ENCODE results near the gene SGO2.
"Not testable (repeated sequence)": the region's sequence is repeated elsewhere in the genome, so short reads cannot be mapped to it uniquely, and the experiment has no call there.

Gene SGO2

DNA sequence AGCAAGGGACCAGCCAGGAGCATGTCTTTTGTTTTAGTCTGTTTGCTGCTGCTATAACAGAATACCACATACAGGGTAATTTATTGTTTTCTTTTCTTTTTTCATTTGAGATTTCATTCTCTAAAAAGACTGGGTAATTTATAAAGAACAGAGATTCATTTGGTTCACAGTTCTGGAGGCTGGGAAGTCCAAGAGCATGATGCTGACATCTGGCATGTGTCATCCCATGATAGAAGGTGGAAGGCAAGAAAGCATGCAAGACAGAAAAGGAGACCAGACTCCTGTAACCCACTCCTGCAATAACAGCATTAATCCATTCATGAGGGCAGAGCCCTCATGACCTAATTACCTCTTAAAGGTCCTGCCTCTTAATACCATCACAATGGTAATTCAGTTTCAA, 14.8 kb downstream of the SGO2 start:
- POLR2A ChIA-PET, result no interaction called here
- no peak overlapping the region for H3K4me3 ChIP-seq (ENCODE audit: low read depth, low read length)
- H3K27ac ChIP-seq (ENCODE audit: extremely low read depth, low read depth, low read length), result no peak overlapping the region
- H3K4me1 ChIP-seq (ENCODE audit: control insufficient read depth, insufficient read depth, low read length), result no peaks in the 10 kb centered on the region
- TF ChIP-seq, protein P1, sequence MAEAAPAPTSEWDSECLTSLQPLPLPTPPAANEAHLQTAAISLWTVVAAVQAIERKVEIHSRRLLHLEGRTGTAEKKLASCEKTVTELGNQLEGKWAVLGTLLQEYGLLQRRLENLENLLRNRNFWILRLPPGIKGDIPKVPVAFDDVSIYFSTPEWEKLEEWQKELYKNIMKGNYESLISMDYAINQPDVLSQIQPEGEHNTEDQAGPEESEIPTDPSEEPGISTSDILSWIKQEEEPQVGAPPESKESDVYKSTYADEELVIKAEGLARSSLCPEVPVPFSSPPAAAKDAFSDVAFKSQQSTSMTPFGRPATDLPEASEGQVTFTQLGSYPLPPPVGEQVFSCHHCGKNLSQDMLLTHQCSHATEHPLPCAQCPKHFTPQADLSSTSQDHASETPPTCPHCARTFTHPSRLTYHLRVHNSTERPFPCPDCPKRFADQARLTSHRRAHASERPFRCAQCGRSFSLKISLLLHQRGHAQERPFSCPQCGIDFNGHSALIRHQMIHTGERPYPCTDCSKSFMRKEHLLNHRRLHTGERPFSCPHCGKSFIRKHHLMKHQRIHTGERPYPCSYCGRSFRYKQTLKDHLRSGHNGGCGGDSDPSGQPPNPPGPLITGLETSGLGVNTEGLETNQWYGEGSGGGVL (tag by site-specific recombination; IDR thresholded peaks at IDR 0.05), result no peak
- TF ChIP-seq ZNF394 (tag by site-specific recombination; IDR thresholded peaks at IDR 0.05; ENCODE audit: borderline replicate concordance) (no peak), ZNF48 (tag by site-specific recombination; IDR thresholded peaks at IDR 0.05) (no peak), ZBTB7A (tag by site-specific recombination; IDR thresholded peaks at IDR 0.05; ENCODE audit: low read depth) (no peak), ZNF776 (tag by site-specific recombination; IDR thresholded peaks at IDR 0.05; ENCODE audit: borderline replicate concordance) (no peak)
- TF ChIP-seq, protein P2, sequence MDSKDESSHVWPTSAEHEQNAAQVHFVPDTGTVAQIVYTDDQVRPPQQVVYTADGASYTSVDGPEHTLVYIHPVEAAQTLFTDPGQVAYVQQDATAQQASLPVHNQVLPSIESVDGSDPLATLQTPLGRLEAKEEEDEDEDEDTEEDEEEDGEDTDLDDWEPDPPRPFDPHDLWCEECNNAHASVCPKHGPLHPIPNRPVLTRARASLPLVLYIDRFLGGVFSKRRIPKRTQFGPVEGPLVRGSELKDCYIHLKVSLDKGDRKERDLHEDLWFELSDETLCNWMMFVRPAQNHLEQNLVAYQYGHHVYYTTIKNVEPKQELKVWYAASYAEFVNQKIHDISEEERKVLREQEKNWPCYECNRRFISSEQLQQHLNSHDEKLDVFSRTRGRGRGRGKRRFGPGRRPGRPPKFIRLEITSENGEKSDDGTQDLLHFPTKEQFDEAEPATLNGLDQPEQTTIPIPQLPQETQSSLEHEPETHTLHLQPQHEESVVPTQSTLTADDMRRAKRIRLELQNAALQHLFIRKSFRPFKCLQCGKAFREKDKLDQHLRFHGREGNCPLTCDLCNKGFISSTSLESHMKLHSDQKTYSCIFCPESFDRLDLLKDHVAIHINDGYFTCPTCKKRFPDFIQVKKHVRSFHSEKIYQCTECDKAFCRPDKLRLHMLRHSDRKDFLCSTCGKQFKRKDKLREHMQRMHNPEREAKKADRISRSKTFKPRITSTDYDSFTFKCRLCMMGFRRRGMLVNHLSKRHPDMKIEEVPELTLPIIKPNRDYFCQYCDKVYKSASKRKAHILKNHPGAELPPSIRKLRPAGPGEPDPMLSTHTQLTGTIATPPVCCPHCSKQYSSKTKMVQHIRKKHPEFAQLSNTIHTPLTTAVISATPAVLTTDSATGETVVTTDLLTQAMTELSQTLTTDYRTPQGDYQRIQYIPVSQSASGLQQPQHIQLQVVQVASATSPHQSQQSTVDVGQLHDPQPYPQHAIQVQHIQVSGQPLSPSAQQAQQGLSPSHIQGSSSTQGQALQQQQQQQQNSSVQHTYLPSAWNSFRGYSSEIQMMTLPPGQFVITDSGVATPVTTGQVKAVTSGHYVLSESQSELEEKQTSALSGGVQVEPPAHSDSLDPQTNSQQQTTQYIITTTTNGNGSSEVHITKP (tag by site-specific recombination; IDR thresholded peaks at IDR 0.05), result no peak
- TF ChIP-seq, protein P3, sequence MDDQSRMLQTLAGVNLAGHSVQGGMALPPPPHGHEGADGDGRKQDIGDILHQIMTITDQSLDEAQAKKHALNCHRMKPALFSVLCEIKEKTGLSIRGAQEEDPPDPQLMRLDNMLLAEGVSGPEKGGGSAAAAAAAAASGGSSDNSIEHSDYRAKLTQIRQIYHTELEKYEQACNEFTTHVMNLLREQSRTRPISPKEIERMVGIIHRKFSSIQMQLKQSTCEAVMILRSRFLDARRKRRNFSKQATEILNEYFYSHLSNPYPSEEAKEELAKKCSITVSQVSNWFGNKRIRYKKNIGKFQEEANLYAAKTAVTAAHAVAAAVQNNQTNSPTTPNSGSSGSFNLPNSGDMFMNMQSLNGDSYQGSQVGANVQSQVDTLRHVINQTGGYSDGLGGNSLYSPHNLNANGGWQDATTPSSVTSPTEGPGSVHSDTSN (CRISPR knock-in tag; IDR thresholded peaks at IDR 0.05), result no peak
- TF ChIP-seq, protein P4, sequence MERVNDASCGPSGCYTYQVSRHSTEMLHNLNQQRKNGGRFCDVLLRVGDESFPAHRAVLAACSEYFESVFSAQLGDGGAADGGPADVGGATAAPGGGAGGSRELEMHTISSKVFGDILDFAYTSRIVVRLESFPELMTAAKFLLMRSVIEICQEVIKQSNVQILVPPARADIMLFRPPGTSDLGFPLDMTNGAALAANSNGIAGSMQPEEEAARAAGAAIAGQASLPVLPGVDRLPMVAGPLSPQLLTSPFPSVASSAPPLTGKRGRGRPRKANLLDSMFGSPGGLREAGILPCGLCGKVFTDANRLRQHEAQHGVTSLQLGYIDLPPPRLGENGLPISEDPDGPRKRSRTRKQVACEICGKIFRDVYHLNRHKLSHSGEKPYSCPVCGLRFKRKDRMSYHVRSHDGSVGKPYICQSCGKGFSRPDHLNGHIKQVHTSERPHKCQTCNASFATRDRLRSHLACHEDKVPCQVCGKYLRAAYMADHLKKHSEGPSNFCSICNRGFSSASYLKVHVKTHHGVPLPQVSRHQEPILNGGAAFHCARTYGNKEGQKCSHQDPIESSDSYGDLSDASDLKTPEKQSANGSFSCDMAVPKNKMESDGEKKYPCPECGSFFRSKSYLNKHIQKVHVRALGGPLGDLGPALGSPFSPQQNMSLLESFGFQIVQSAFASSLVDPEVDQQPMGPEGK (tag by site-specific recombination; IDR thresholded peaks at IDR 0.05), result no peak
- peaks cover 30 to 79% of the 10 kb centered on the region in 2 experiments for H3K36me3 ChIP-seq (ENCODE audit: control insufficient read depth in 2 of 2, insufficient read depth in 1 of 2, low read length in 2 of 2)
- CTCF ChIA-PET, result no interaction called here
- H3K9me3 ChIP-seq (ENCODE audit: control insufficient read depth, insufficient read depth, low read depth, low read length), result no peaks in the 10 kb centered on the region

DNA sequence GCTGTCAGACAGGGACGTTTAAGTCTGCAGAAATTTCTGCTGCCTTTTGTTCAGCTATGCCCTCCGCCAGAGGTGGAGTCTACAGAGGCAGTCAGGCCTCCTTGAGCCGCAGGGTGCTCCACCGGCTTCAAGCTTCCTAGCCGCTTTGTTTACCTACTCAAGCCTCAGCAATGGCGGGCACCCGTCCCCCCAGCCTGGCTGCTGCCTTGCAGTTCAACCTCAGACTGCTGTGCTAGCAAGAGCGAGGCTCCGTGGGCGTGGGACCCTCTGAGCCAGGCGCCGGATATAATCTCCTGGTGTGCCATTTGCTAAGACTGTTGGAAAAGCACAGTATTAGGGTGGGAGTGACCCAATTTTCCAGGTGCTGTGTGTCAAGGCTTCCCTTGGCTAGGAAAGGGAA, 40.6 kb downstream of the SGO2 start:
- H3K4me3 ChIP-seq (ENCODE audit: low read depth, low read length); CTCF ChIA-PET; H3K27ac ChIP-seq (ENCODE audit: extremely low read depth, low read depth, low read length); H3K4me1 ChIP-seq (ENCODE audit: control insufficient read depth, insufficient read depth, low read length); POLR2A ChIA-PET; H3K9me3 ChIP-seq (ENCODE audit: control insufficient read depth, insufficient read depth, low read depth, low read length): not testable (repeated sequence)
- peaks cover 11 to 14% of the 10 kb centered on the region in 2 experiments; a peak in 2 of 3 replicates for H3K36me3 ChIP-seq (ENCODE audit: control insufficient read depth in 2 of 2, insufficient read depth in 1 of 2, low read length in 2 of 2)

DNA sequence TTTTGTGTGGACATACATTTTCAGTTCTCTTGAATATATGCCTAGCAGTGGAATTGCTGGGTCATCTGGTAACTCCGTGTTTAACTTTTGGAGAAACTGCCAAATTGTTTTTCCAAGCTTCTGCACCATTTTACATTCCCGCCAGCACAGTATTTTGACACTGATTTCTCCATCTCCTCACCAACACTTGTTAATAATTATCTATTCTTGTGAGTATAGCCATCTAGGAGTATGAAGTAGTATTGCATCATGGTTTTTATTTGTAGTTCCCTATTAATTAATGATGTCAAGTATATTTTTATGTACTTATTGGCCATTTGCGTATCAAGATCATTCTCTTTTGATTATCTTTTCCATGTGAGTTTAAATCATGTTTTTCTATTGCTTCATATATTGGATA, 41.9 kb downstream of the SGO2 start:
- ChIA-PET CTCF (interaction anchor here (1.7 kb wide), 1 partner anchor 18 kb away, joined by 4 read pairs; the partner anchor contains the start of gene AOX1), POLR2A (no interaction called here)

More for the DNA sequence above, 41.9 kb downstream of the SGO2 start:
- Histone ChIP-seq H3K9me3 (ENCODE audit: control insufficient read depth, insufficient read depth, low read depth, low read length) (no peaks in the 10 kb centered on the region), H3K4me1 (ENCODE audit: control insufficient read depth, insufficient read depth, low read length) (no peaks in the 10 kb centered on the region), H3K4me3 (ENCODE audit: low read depth, low read length) (no peak overlapping the region), H3K27ac (ENCODE audit: extremely low read depth, low read depth, low read length) (no peak overlapping the region), H3K36me3 (ENCODE audit: control insufficient read depth in 2 of 2, insufficient read depth in 1 of 2, low read length in 2 of 2) (peaks cover 12 to 19% of the 10 kb centered on the region in 2 experiments; a peak in 2 of 3 replicates)
- TF ChIP-seq ZNF223 (tag by site-specific recombination; IDR thresholded peaks at IDR 0.05) (no peak), ZNF548 (tag by site-specific recombination; IDR thresholded peaks at IDR 0.05) (no peak), ZFP69B (tag by site-specific recombination; IDR thresholded peaks at IDR 0.05) (no peak), ZBTB7A (tag by site-specific recombination; IDR thresholded peaks at IDR 0.05; ENCODE audit: low read depth) (no peak), ZNF324 (tag by site-specific recombination; IDR thresholded peaks at IDR 0.05) (no peak), ZNF544 (tag by site-specific recombination; IDR thresholded peaks at IDR 0.05) (no peak), SP3 (tag by site-specific recombination; IDR thresholded peaks at IDR 0.05) (no peak), ZNF423 (tag by site-specific recombination; IDR thresholded peaks at IDR 0.05) (no peak)
- TF ChIP-seq, protein P5, sequence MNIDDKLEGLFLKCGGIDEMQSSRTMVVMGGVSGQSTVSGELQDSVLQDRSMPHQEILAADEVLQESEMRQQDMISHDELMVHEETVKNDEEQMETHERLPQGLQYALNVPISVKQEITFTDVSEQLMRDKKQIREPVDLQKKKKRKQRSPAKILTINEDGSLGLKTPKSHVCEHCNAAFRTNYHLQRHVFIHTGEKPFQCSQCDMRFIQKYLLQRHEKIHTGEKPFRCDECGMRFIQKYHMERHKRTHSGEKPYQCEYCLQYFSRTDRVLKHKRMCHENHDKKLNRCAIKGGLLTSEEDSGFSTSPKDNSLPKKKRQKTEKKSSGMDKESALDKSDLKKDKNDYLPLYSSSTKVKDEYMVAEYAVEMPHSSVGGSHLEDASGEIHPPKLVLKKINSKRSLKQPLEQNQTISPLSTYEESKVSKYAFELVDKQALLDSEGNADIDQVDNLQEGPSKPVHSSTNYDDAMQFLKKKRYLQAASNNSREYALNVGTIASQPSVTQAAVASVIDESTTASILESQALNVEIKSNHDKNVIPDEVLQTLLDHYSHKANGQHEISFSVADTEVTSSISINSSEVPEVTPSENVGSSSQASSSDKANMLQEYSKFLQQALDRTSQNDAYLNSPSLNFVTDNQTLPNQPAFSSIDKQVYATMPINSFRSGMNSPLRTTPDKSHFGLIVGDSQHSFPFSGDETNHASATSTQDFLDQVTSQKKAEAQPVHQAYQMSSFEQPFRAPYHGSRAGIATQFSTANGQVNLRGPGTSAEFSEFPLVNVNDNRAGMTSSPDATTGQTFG (tag by site-specific recombination; IDR thresholded peaks at IDR 0.05; ENCODE audit: borderline replicate concordance), result no peak
